Mucosa of descending colon (tissue), 3 donors: ENCODE data around the gene TANK. TPM values are rescaled to one million over a fixed set of nuclear protein-coding genes. Genes with fewer than 3 reads are reported as not detected.

Experiments used
- ATAC-seq: fragments of 200-7000 bp; cut with Tn5 transposase; one replicate; pipeline ENCODE4 v1.9.1; 2020; ENCODE audit warnings: mild to moderate bottlenecking, moderate library complexity
- DNase-seq, 3 donors: peaks; one replicate each; pipeline ENCODE4 v3.0.0-alpha.2; 2020
- H3K36me3 ChIP-seq: fragments of 200-600 bp; one replicate; pipeline ENCODE4 v1.8.0; 2021; ENCODE audit warnings: low read depth, mild to moderate bottlenecking
- H3K4me1 ChIP-seq: fragments of 200-600 bp; one replicate; pipeline ENCODE4 v1.8.0; 2021; ENCODE audit warnings: low read depth, mild to moderate bottlenecking
- H3K4me3 ChIP-seq: fragments of 200-600 bp; one replicate; pipeline ENCODE4 v1.8.0; 2021; ENCODE audit warnings: mild to moderate bottlenecking
- H3K9me3 ChIP-seq: fragments of 200-600 bp; one replicate; pipeline ENCODE4 v1.8.0; 2021; ENCODE audit warnings: mild to moderate bottlenecking
- intact Hi-C, 2 donors: fragments of 100-400 bp; cut with DNase I in 1 of 2; cut with micrococcal nuclease in 1 of 2; formaldehyde crosslinking; loops; one replicate each; pipeline versions ENCODE4 v1.11.0 to v1.11.1; 2022; cut with DNase I, micrococcal nuclease
- total RNA-seq, 3 donors: library from RNA; stranded (reverse); fragmentation: NEBNext Ultra II Directional in 2 of 3; extraction: Animal tissue kit (Norgen Biotek cat#: 25700) in 2 of 3; gene quantifications; one replicate each; pipeline versions ENCODE4 v1.2.1 to v1.2.4, GENCODE V29; 2021 to 2023
- TF ChIP-seq, protein P1 (sequence below): fragments of 200-600 bp; IDR thresholded peaks from one replicate; pipeline ENCODE4 v1.8.0; 2022; ENCODE audit warnings: antibody characterized with exemption, mild to moderate bottlenecking
- donor health status: DM: no; HTN: no; CAD: no; lungs with moderate emphysema.
- donor health status: DM: no; HTN: no; CAD: no.
- donor health status: DM: no; HTN: yes; CAD: no.

Gene TANK
- total RNA-seq, 3 donors from 2014 or later, result 57.2 to 77.6 (median 57.2) TPM

DNA sequence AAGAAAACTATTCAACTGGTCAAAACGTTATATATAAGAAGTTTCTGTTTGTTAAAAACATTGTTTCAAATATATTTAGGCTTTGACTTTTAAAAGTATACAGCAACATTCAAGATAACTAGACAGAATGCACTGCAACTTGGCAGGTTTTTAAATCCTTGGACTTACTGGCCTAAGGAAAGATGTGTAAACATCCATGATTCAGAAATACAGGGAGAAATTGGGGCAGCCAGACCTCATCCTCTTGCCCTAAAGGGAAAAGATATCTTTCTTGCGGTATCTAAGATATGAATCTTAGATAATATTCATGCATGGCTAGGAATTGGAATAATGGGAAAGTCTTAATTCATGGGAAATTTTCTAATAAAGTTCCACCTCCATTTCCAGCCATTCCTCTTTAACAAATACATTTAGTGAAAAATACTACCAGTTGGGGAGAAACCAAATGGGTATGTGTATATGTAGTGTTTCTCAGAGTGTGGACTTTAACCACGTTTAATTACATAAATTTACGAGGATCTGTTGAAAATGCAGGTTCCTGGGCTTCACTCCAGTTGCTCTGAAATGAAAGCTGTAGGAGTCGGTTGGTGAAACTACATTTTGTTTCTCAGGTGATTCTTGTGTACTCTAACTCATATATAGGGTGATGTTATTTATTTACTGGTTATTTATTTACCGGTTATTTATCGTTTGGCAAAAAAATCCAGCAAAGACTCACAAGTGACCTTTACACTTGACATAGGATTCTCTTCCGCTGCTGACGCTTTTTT lies 587 bp upstream of the TANK start:
- Histone ChIP-seq H3K4me3 (no peak overlapping the region), H3K4me1 (peaks cover 22% of the 10 kb centered on the region), H3K9me3 (no peaks in the 10 kb centered on the region), H3K36me3 (no peaks in the 10 kb centered on the region)
- TF ChIP-seq, protein P1, sequence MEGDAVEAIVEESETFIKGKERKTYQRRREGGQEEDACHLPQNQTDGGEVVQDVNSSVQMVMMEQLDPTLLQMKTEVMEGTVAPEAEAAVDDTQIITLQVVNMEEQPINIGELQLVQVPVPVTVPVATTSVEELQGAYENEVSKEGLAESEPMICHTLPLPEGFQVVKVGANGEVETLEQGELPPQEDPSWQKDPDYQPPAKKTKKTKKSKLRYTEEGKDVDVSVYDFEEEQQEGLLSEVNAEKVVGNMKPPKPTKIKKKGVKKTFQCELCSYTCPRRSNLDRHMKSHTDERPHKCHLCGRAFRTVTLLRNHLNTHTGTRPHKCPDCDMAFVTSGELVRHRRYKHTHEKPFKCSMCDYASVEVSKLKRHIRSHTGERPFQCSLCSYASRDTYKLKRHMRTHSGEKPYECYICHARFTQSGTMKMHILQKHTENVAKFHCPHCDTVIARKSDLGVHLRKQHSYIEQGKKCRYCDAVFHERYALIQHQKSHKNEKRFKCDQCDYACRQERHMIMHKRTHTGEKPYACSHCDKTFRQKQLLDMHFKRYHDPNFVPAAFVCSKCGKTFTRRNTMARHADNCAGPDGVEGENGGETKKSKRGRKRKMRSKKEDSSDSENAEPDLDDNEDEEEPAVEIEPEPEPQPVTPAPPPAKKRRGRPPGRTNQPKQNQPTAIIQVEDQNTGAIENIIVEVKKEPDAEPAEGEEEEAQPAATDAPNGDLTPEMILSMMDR, result no peak
- ATAC-seq (no peak), DNase-seq (no peak)
- intact Hi-C loops, result no loop called here

GRCh38 chr2:161161074-161161706 lies 962 bp downstream of the TANK start:
- Histone ChIP-seq H3K4me1 (peaks cover 22% of the 10 kb centered on the region), H3K36me3 (no peaks in the 10 kb centered on the region), H3K9me3 (no peaks in the 10 kb centered on the region), H3K4me3 (peak overlapping the region; percentile 91)
- peak; percentile 1 for ATAC-seq
- DNase-seq, result no peak
- TF ChIP-seq, protein P1, result no peak
- intact Hi-C loops, result no loop called here

GRCh38 chr2:161163440-161163839 lies 3.2 kb downstream of the TANK start:
- Histone ChIP-seq H3K36me3 (no peaks in the 10 kb centered on the region), H3K4me1 (peaks cover 22% of the 10 kb centered on the region), H3K9me3 (no peaks in the 10 kb centered on the region), H3K4me3 (no peak overlapping the region)
- intact Hi-C loops, result no loop called here
- ATAC-seq (no peak), DNase-seq (no peak)
- TF ChIP-seq, protein P1, result no peak

GRCh38 chr2:161164161-161164560 lies 3.9 kb downstream of the TANK start:
- peaks cover 22% of the 10 kb centered on the region for H3K4me1 ChIP-seq

GRCh38 chr2:161165266-161165665 lies 5.0 kb downstream of the TANK start:
- intact Hi-C loops, result no loop called here
- TF ChIP-seq, protein P1, result no peak
- H3K4me1 ChIP-seq, result peaks cover 22% of the 10 kb centered on the region
- no peak for DNase-seq
- H3K4me3 ChIP-seq, result no peak overlapping the region
- ATAC-seq, result no peak
- no peaks in the 10 kb centered on the region for H3K9me3 ChIP-seq
- no peaks in the 10 kb centered on the region for H3K36me3 ChIP-seq

More at GRCh38 chr2:161164161-161164560, 3.9 kb downstream of the TANK start:
- no peaks in the 10 kb centered on the region for H3K9me3 ChIP-seq
- intact Hi-C loops, result no loop called here
- H3K36me3 ChIP-seq, result no peaks in the 10 kb centered on the region
- H3K4me3 ChIP-seq, result no peak overlapping the region
- DNase-seq (no peak), ATAC-seq (no peak)
- TF ChIP-seq, protein P1, result no peak
